Measurements from ENCODE around the gene SREBF1. TPM values are rescaled to one million over a fixed set of nuclear protein-coding genes. Genes with fewer than 3 reads are reported as not detected.

Gene SREBF1
- total RNA-seq, 1 experiment from 2014 or later = 230 TPM

GRCh38 chr17:17866425-17866824 is 29.6 kb upstream of the SREBF1 start:
- ATAC-seq = no peak
- in situ Hi-C loops (cut with HindIII; ENCODE audit: low pct_unique_long_range_greater_than_20kb, low sequenced_read_pairs) = no loop called here
- CTCF ChIA-PET = no interaction called here

GRCh38 chr17:17865035-17865434 is 28.2 kb upstream of the SREBF1 start:
- intact Hi-C loops (cut with micrococcal nuclease; ENCODE audit: unreplicated experiment) = no loop called here
- Histone ChIP-seq H3K9me3 (ENCODE audit: control insufficient read depth, insufficient read depth, low read depth, low read length) (no peaks in the 10 kb centered on the region), H3K36me3 (ENCODE audit: control insufficient read depth, insufficient read depth, low read length) (peaks cover 2% of the 10 kb centered on the region; the same call in 1 of the 2 replicates), H3K4me1 (ENCODE audit: control insufficient read depth, insufficient read depth, low read length) (no peaks in the 10 kb centered on the region), H3K27me3 (ENCODE audit: control insufficient read depth, insufficient read depth, low read length) (no peaks in the 10 kb centered on the region), H3K4me3 (ENCODE audit: low read depth in 2 of 2, low read length in 2 of 2) (no peak overlapping the region), H3K27ac (ENCODE audit: low read length) (no peak overlapping the region)
- POLR2A ChIA-PET = interaction anchor here (0.6 kb wide), 1 partner anchor 146 kb away, joined by 4 read pairs; no protein-coding TSS in a partner anchor
- in situ Hi-C loops (cut with HindIII; ENCODE audit: low pct_unique_long_range_greater_than_20kb, low sequenced_read_pairs) = no loop called here
- no TSS peak for BruUV-seq (replicated peaks)
- ATAC-seq = no peak
- TF ChIP-seq SIN3A (IDR thresholded peaks at IDR 0.05; ENCODE audit: borderline replicate concordance, insufficient read depth, low read depth, low read length) (no peak), POLR2AphosphoS5 (IDR thresholded peaks at IDR 0.05; ENCODE audit: low read depth, low read length) (no peak), CTCF (IDR thresholded peaks at IDR 0.05) (no peak), REST (IDR thresholded peaks at IDR 0.05; ENCODE audit: insufficient read depth in 1 of 2, low read depth in 2 of 2, low read length in 1 of 2) (no peak)
- CTCF ChIA-PET = no interaction called here
- no peak for DNase-seq (ENCODE audit: low read depth, low spot score)

More at GRCh38 chr17:17866425-17866824, 29.6 kb upstream of the SREBF1 start:
- intact Hi-C loops (cut with micrococcal nuclease; ENCODE audit: unreplicated experiment) = no loop called here
- peaks cover 2% of the 10 kb centered on the region; the same call in 1 of the 2 replicates for H3K36me3 ChIP-seq (ENCODE audit: control insufficient read depth, insufficient read depth, low read length)
- H3K4me3 ChIP-seq (ENCODE audit: low read depth in 2 of 2, low read length in 2 of 2) = no peak overlapping the region
- no peak overlapping the region for H3K27ac ChIP-seq (ENCODE audit: low read length)
- no peaks in the 10 kb centered on the region for H3K9me3 ChIP-seq (ENCODE audit: control insufficient read depth, insufficient read depth, low read depth, low read length)
- POLR2A ChIA-PET = no interaction called here
- TF ChIP-seq TCF7L2 (IDR thresholded peaks at IDR 0.05; ENCODE audit: low read depth, low read length) (no peak), POLR2AphosphoS5 (IDR thresholded peaks at IDR 0.05; ENCODE audit: low read depth, low read length) (no peak), REST (IDR thresholded peaks at IDR 0.05; ENCODE audit: insufficient read depth in 1 of 2, low read depth in 2 of 2, low read length in 1 of 2) (no peak), CTCF (IDR thresholded peaks at IDR 0.05) (no peak), SIN3A (IDR thresholded peaks at IDR 0.05; ENCODE audit: borderline replicate concordance, insufficient read depth, low read depth, low read length) (no peak)
- H3K27me3 ChIP-seq (ENCODE audit: control insufficient read depth, insufficient read depth, low read length) = no peaks in the 10 kb centered on the region
- DNase-seq (ENCODE audit: low read depth, low spot score) = no peak
- no peaks in the 10 kb centered on the region for H3K4me1 ChIP-seq (ENCODE audit: control insufficient read depth, insufficient read depth, low read length)
- no TSS peak for BruUV-seq (replicated peaks)
